Measurements from ENCODE around the gene TAF7.

- TF ChIP-seq, protein P1, sequence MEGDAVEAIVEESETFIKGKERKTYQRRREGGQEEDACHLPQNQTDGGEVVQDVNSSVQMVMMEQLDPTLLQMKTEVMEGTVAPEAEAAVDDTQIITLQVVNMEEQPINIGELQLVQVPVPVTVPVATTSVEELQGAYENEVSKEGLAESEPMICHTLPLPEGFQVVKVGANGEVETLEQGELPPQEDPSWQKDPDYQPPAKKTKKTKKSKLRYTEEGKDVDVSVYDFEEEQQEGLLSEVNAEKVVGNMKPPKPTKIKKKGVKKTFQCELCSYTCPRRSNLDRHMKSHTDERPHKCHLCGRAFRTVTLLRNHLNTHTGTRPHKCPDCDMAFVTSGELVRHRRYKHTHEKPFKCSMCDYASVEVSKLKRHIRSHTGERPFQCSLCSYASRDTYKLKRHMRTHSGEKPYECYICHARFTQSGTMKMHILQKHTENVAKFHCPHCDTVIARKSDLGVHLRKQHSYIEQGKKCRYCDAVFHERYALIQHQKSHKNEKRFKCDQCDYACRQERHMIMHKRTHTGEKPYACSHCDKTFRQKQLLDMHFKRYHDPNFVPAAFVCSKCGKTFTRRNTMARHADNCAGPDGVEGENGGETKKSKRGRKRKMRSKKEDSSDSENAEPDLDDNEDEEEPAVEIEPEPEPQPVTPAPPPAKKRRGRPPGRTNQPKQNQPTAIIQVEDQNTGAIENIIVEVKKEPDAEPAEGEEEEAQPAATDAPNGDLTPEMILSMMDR (IDR thresholded peaks at IDR 0.05), result peak; percentile 49
- no peak for TF ChIP-seq EZH2 (IDR thresholded peaks at IDR 0.05)
Observed at GRCh38 chr5:141359790-141360426, 39.3 kb upstream of the TAF7 start, which contains the start of gene PCDHGB2.
